WI38 (cell line): ENCODE results near the gene GRXCR1.

ENCODE experiments used
- H3K4me3 ChIP-seq: 2 replicates; pipeline ENCODE4 v1.5.1; 2011; ENCODE audit warnings: low read depth, mild to moderate bottlenecking, control low read depth, low read length
- TF ChIP-seq, protein P1 (sequence below): IDR thresholded peaks from 2 replicates; pipeline ENCODE4 v1.5.1; 2012; ENCODE audit warnings: low read depth, mild to moderate bottlenecking, control low read depth, low read length

Gene GRXCR1

DNA sequence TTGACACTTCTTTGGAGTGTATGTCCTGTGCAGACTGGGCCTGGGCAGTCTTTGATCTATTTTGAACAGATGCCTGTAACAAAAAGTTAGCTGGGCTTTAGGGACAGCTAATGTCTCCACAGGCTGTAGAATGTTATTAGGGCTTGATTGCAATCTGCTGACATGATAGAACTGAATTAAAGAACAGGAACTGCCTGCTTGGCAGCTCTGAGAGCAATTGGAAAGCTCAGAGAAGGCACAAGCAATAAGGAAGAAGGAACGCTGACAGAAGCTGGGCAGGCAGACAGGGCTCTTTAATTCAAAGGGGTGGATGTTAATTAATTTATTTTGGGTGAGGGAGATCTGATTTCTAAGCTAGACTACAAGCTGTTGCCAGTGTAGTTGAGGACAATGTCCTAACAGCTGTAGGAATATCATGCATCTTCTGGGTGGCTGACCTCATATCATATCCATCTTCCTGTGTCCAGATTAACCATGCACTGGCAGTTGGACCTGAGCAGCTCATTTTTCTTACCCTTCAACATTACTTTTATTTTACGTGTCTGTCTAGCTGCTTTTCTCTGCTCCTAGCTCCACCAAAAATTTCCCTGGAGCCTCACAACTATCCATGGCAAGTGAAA is 20.7 kb upstream of the GRXCR1 start:
- TF ChIP-seq, protein P1, sequence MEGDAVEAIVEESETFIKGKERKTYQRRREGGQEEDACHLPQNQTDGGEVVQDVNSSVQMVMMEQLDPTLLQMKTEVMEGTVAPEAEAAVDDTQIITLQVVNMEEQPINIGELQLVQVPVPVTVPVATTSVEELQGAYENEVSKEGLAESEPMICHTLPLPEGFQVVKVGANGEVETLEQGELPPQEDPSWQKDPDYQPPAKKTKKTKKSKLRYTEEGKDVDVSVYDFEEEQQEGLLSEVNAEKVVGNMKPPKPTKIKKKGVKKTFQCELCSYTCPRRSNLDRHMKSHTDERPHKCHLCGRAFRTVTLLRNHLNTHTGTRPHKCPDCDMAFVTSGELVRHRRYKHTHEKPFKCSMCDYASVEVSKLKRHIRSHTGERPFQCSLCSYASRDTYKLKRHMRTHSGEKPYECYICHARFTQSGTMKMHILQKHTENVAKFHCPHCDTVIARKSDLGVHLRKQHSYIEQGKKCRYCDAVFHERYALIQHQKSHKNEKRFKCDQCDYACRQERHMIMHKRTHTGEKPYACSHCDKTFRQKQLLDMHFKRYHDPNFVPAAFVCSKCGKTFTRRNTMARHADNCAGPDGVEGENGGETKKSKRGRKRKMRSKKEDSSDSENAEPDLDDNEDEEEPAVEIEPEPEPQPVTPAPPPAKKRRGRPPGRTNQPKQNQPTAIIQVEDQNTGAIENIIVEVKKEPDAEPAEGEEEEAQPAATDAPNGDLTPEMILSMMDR, result no peak
- H3K4me3 ChIP-seq, result no peak overlapping the region

DNA sequence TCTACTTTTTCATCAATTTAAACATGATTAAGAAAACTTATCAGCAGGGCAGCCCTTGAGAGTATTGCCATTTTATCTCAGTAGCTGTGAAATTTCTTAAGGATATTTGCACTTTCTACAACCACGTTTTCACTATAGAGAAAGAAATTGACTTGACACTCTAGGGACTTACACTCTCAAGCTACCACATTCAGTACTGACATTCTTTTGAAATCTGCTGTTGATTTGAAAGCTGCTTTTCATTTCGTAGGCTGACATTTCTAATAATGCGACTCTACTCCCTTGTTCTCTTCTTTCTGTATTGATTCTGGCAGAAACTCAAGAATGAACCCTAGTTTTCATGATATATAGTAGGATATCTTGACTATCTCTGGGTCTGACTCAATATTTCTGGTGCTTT is 13.7 kb upstream of the GRXCR1 start:
- H3K4me3 ChIP-seq, result no peak overlapping the region
- TF ChIP-seq, protein P1, result no peak

DNA sequence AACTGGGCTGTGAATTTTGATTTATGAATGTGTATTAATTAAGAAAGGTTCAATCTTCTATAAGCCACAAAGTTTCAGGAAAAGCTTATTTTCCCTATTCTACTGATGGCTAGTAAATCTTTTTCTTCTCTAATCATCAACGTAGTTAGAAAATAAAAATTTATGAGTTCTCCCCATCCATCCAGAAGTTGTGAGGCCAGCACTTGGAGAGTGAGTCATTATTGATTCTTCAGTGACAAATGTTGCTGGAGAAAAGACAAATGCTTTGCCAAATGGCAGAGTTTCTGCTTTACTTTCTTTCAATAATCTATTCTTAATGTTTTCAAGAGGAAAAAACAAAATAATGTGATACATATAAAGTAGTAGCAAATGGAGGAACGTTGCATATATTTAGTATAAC is 11.3 kb upstream of the GRXCR1 start:
- TF ChIP-seq, protein P1, result no peak
- H3K4me3 ChIP-seq, result no peak overlapping the region

DNA sequence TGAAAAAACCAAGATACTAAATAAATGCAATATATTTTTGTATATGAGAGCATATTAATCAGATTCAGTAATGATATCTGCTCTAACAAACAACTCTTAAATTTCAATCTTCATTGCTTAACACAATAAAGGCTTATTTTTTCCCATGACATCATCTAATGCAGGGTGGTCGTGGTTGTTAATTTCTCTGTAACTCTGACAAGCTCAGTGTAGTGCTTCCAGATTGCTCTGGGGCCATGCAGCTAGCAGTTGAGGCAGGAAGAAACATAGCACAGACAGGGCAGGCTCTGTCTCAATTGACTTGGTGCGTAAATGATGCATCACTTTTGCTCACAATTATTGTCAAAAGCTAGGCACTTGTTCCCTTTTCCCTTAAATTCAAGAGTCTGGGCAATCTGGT is 869 bp upstream of the GRXCR1 start:
- no peak overlapping the region for H3K4me3 ChIP-seq

DNA sequence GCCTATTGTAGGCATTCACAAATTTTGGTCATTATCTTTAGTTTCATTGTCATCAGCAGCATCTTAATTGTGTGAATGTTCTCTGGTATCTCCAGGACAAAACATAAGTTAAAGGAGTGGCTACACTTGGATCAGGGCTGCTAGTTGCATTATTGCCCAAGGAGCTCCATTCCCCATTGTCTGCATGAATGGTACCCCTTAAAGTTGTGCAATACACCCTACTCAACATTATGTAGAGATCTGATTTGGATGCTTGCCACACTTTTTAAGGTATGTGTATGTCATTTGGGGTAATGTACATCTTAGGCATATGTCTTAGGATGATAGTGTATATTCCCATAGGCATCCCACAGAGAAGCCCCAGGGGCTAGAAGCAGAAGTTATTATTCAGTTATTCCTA is 2.9 kb downstream of the GRXCR1 start:
- H3K4me3 ChIP-seq, result no peak overlapping the region
- TF ChIP-seq, protein P1, result no peak

More for the DNA sequence above, 869 bp upstream of the GRXCR1 start:
- TF ChIP-seq, protein P1, result no peak

DNA sequence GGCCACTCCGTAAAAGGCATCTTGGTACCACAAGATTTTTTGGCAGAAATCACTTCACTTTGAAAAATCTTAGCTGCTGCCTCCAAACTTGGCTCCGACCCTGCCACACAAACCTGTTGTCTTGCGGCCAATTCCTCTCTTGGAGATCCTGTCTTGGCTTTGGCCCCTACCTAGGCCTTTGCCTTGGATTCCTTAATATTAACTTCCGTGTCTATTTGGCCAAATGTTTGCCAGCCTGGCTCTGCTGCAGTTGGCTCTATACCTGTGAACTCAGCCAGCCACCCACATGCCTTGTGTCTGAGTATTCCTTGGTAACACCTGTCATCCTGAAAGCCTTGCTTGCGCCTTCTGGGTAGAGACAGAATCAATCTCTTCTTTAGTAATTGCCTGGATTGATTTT is 12.5 kb downstream of the GRXCR1 start:
- no peak overlapping the region for H3K4me3 ChIP-seq
- TF ChIP-seq, protein P1, result no peak

DNA sequence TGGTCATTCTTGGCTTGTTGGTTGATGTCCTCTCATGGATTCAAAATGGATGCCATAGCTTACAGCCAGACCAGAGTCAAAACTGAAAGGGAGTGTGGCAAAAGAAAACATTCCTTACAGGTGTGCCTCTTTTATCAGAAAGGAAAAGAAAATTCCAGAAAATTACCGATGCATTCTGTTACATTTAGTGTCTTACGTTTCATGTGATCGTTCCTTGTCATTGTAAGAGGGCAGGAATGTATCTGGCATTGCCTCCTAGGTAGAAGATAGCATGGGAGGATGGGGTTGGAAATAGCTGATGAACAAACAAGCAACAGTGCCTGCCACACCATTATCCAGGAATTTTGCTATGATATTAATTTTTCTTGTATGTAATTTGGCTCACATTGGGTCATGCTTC is 13.1 kb downstream of the GRXCR1 start:
- H3K4me3 ChIP-seq, result no peak overlapping the region
- TF ChIP-seq, protein P1, result no peak
